Measurements from ENCODE around the gene SLC13A2. TPM values are rescaled to one million over a fixed set of nuclear protein-coding genes. Genes with fewer than 3 reads are reported as not detected.
A peak's percentile ranks its signal among the peaks of the same experiment; 100 is the strongest.

SLC13A2 gene
- total RNA-seq, 2 donors from 2014 or later = 1.8 TPM; not detected in 1

DNA sequence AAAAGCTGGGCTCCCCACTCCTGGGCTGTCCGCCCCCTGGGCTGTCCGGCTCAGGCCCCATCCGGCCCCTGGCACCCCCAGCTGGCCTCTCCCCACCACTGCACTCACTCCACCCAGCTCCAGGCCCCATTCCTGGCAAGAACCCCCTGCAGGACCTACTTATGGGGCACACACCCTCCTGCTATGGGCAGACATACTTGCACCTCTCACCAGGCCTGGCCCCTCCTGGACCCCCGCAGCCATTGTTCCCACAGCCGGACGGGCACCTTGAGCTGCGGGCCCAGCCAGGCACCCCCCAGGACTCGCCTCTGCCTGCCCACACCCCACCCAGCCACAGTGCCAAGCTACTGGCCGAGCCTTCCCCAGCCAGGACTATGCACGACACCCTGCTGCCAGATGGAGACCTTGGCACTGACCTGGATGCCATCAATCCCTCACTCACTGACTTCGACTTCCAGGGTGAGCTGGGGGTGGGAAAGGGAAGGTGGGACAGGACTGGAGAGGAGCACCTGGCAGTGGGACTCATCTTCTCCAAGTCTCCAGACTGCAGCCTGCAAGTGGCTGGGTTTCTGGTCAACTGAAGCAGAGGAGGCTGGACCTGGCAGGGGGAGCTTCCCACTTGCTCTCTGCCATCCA, 61.4 kb downstream of the SLC13A2 start:
- Histone ChIP-seq H3K27ac (no peak overlapping the region), H3K27me3 (no peaks in the 10 kb centered on the region), H3K36me3 (replicated peaks in 1 of 2; ENCODE audit: insufficient read depth in 1 of 2, low read depth in 2 of 2) (no peaks in the 10 kb centered on the region), H3K4me1 (no peaks in the 10 kb centered on the region), H3K9me3 (no peaks in the 10 kb centered on the region), H3K4me3 (no peak overlapping the region)
- ATAC-seq (no peak), DNase-seq (no peak)
- no peak for TF ChIP-seq POLR2A (IDR thresholded peaks at IDR 0.05)
- TF ChIP-seq, protein P1, sequence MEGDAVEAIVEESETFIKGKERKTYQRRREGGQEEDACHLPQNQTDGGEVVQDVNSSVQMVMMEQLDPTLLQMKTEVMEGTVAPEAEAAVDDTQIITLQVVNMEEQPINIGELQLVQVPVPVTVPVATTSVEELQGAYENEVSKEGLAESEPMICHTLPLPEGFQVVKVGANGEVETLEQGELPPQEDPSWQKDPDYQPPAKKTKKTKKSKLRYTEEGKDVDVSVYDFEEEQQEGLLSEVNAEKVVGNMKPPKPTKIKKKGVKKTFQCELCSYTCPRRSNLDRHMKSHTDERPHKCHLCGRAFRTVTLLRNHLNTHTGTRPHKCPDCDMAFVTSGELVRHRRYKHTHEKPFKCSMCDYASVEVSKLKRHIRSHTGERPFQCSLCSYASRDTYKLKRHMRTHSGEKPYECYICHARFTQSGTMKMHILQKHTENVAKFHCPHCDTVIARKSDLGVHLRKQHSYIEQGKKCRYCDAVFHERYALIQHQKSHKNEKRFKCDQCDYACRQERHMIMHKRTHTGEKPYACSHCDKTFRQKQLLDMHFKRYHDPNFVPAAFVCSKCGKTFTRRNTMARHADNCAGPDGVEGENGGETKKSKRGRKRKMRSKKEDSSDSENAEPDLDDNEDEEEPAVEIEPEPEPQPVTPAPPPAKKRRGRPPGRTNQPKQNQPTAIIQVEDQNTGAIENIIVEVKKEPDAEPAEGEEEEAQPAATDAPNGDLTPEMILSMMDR (IDR thresholded peaks at IDR 0.05) = no peak
- 73 to 84% methylated on average over 10 to 11 of the region's 11 CpGs for WGBS, 2 donors
- intact Hi-C loops (cut with DNase I) = no loop called here

DNA sequence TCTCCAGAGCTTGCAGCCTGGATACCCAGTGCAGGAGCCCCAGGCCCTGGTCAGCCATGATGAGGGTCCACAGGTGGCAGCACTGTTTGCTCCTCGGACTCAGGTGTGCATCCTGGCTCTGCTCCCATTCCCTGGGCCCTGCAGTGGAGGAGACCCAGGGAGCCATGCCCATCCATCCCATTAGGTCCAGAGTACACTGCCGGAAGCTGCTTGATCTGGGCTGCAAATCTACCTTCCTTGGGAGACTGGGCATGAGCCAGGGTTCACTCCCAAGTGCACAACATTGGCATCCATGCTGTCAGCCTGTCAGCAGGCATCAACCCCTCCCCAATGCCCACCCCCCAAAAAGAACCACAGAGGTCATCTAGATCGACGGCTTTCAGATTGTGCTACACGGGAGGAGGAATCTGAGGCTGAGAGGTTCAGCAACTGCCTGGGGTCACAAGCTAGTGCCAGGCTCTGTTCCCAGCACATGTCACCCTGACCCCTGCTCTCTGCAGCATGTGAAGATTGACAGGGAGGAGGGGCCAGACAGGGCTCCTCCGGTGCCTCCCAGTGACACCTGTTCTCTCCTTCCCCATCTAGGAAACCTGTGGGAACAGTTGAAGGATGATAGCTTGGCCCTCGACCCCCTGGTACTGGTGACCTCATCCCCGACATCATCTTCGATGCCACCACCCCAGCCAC, 63.2 kb downstream of the SLC13A2 start:
- 44 to 45% methylated on average over 7 to 9 of the region's 9 CpGs for WGBS, 2 donors
- no peaks in the 10 kb centered on the region for H3K4me1 ChIP-seq
- H3K36me3 ChIP-seq (replicated peaks in 1 of 2; ENCODE audit: insufficient read depth in 1 of 2, low read depth in 2 of 2) = no peaks in the 10 kb centered on the region
- H3K4me3 ChIP-seq = no peak overlapping the region
- no peak for DNase-seq
- intact Hi-C loops (cut with DNase I) = no loop called here
- no peak overlapping the region for H3K27ac ChIP-seq
- no peaks in the 10 kb centered on the region for H3K9me3 ChIP-seq
- TF ChIP-seq, protein P1 (IDR thresholded peaks at IDR 0.05) = no peak
- TF ChIP-seq POLR2A (IDR thresholded peaks at IDR 0.05) = no peak
- H3K27me3 ChIP-seq = no peaks in the 10 kb centered on the region
- no peak for ATAC-seq

DNA sequence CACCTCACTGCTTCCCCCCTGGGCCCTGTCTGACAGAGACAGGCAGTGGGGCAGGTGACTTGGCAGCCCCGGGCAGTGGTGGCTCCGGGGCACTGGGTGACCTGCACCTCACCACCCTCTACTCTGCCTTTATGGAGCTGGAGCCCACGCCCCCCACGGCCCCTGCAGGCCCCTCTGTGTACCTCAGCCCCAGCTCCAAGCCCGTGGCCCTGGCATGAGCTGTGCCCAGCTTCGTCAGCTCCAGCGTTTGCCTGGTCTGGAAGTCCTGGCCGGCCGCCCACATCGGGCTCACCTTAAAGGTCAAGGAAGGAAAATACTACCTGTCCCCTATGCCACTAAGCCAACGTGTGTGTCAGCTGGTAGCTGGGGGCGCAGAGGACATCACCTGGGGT, 63.8 kb downstream of the SLC13A2 start:
- no peaks in the 10 kb centered on the region for H3K4me1 ChIP-seq
- intact Hi-C loops (cut with DNase I) = no loop called here
- H3K9me3 ChIP-seq = no peaks in the 10 kb centered on the region
- no peaks in the 10 kb centered on the region for H3K36me3 ChIP-seq (replicated peaks in 1 of 2; ENCODE audit: insufficient read depth in 1 of 2, low read depth in 2 of 2)
- H3K27me3 ChIP-seq = no peaks in the 10 kb centered on the region
- TF ChIP-seq, protein P1 (IDR thresholded peaks at IDR 0.05) = no peak
- no peak overlapping the region for H3K27ac ChIP-seq
- WGBS, 2 donors = 42 to 47% methylated on average over 2 to 11 of the region's 12 CpGs
- ATAC-seq (no peak), DNase-seq (peak in 2 of 4 donors; percentile 26 to 61)
- no peak overlapping the region for H3K4me3 ChIP-seq

DNA sequence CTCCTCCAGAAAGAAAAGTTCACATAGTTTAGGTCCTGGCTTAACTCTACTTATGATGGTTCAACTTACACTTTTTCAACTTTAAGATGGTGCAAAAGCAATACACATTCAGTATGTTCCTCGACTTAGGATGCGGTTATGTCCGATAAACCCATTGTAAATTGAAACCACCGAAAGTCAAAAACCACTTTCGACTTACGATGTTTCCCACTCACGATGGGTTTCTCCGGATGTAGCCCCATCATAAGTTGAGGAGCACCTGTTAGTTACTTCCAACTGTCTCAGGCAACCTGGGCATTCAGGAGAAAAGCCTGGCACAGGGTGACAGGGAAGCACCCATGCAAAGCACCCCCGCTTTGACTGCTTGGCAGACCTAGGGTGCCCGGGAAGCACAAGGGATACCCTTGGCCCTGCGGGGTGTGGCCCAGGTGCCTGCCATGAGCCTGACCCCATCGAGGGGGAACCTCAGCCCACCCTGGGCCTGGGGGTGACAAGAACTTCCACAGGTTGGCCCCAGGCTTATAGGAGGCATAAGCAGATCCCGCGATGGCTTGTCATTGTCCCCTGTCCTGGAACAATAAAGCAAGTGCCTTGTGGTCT, 65.0 kb downstream of the SLC13A2 start:
- no peaks in the 10 kb centered on the region for H3K36me3 ChIP-seq (replicated peaks in 1 of 2; ENCODE audit: insufficient read depth in 1 of 2, low read depth in 2 of 2)
- ATAC-seq = no peak
- no peaks in the 10 kb centered on the region for H3K27me3 ChIP-seq
- WGBS, 2 donors = 74 to 79% methylated on average over 11 to 14 of the region's 14 CpGs
- no peak for DNase-seq
- H3K4me1 ChIP-seq = no peaks in the 10 kb centered on the region
- no peaks in the 10 kb centered on the region for H3K9me3 ChIP-seq
- intact Hi-C loops (cut with DNase I) = no loop called here
- no peak overlapping the region for H3K4me3 ChIP-seq
- no peak overlapping the region for H3K27ac ChIP-seq
- TF ChIP-seq, protein P1 (IDR thresholded peaks at IDR 0.05) = no peak
- TF ChIP-seq POLR2A (IDR thresholded peaks at IDR 0.05) = no peak

Data from body of pancreas (tissue), 4 donors.